GM12878 (cell line): Measurements from ENCODE around the gene LIN37. TPM values are rescaled to one million over a fixed set of nuclear protein-coding genes. Genes with fewer than 3 reads are reported as not detected.
A peak's percentile ranks its signal among the peaks of the same experiment; 100 is the strongest.

Experiments
- ATAC-seq: fragments of 200-7000 bp; cut with Tn5 transposase; 3 replicates; pipeline ENCODE4 v1.9.1; 2020; ENCODE audit warnings: mild to moderate bottlenecking, moderate library complexity
- BruUV-seq: library from RNA; stranded (reverse); fragments of 400-500 nt; replicated peaks from 2 replicates; lab custom pipeline; 2021; lab: Mats Ljungman, UMichigan
- CTCF ChIA-PET: fragments of 300-600 bp; sonication (Branson Sonifier 250); formaldehyde crosslinking; extraction: SDS; loops from one replicate; lab custom pipeline; 2021; ENCODE audit warnings: inconsistent platforms; lab: Yijun Ruan, JAX
- POLR2A ChIA-PET: fragments of 350-600 bp; formaldehyde crosslinking; extraction: SDS; loops from one replicate; lab custom pipeline; 2021; ENCODE audit warnings: inconsistent platforms; lab: Charles Lee
- RAD21 ChIA-PET: fragments of 300-600 bp; sonication (Branson Sonifier 250); formaldehyde crosslinking; loops from one replicate; lab custom pipeline; 2023; ENCODE audit warnings: antibody characterized with exemption; ENCODE audit not compliant: unreplicated experiment; lab: Charles Lee
- SMC1A ChIA-PET: fragments of 300-600 bp; sonication (Branson Sonifier 250); formaldehyde crosslinking; loops from one replicate; lab custom pipeline; 2023; ENCODE audit not compliant: unreplicated experiment, uncharacterized antibody; lab: Charles Lee
- DNase-seq: peaks from one replicate; pipeline ENCODE4 v3.0.0-alpha.2; 2011; ENCODE audit warnings: low read depth, low spot score
- FAIRE-seq: peaks from 3 replicates; lab custom pipeline; 2011; peaks lifted over from hg19 to GRCh38; lab: Jason Lieb, UNC
- H2AFZ ChIP-seq: 2 replicates; pipeline ENCODE4 v1.6.0; 2011; ENCODE audit warnings: low read depth, low read length, control low read depth; ENCODE audit not compliant: control insufficient read depth
- H3K27ac ChIP-seq: 2 replicates; pipeline ENCODE4 v1.5.1; 2011; ENCODE audit warnings: control low read depth; ENCODE audit not compliant: control insufficient read depth, insufficient read depth
- H3K27me3 ChIP-seq, 2 experiments: replicated peaks in 1 of 2; 2 replicates each; pipeline versions ENCODE4 v1.6.0 to v1.6.1; 2011; ENCODE audit warnings: low read length in 1 of 2; ENCODE audit not compliant: control insufficient read depth in 2 of 2, insufficient read depth in 2 of 2
- H3K36me3 ChIP-seq, 2 experiments: 2 replicates each; pipeline ENCODE4 v1.5.1; 2011; ENCODE audit warnings: low read length in 1 of 2; ENCODE audit not compliant: control insufficient read depth in 2 of 2, insufficient read depth in 2 of 2
- H3K4me1 ChIP-seq: 2 replicates; pipeline ENCODE4 v1.6.1; 2011; ENCODE audit warnings: mild to moderate bottlenecking, low read length, moderate library complexity, mixed read lengths; ENCODE audit not compliant: control insufficient read depth, insufficient read depth
- H3K4me2 ChIP-seq: 2 replicates; pipeline ENCODE4 v1.6.0; 2011; ENCODE audit warnings: control low read depth; ENCODE audit not compliant: control insufficient read depth, insufficient read depth
- H3K4me3 ChIP-seq: fragments of 200-600 bp; sonication (generic); 2 replicates; pipeline ENCODE4 v1.5.1; 2016
- H3K79me2 ChIP-seq: 2 replicates; pipeline ENCODE4 v1.6.0; 2011; ENCODE audit warnings: low read length; ENCODE audit not compliant: control insufficient read depth, insufficient read depth
- H3K9ac ChIP-seq: 2 replicates; pipeline ENCODE4 v1.8.0; 2011; ENCODE audit warnings: low read length, control low read depth, mixed read lengths; ENCODE audit not compliant: control insufficient read depth, insufficient read depth
- H3K9me3 ChIP-seq: replicated peaks from 3 replicates; pipeline ENCODE4 v1.5.1; 2011; ENCODE audit warnings: mild to moderate bottlenecking, low read length; ENCODE audit not compliant: control insufficient read depth, insufficient read depth
- H4K20me1 ChIP-seq: 2 replicates; pipeline ENCODE4 v1.6.0; 2011; ENCODE audit not compliant: control insufficient read depth, insufficient read depth
- ASH2L ChIP-seq: fragments of 300-600, 200-600 bp; sonication (generic); IDR thresholded peaks from 2 replicates; pipeline ENCODE4 v1.6.1; 2017; ENCODE audit warnings: low read depth, mild to moderate bottlenecking, borderline replicate concordance
- CBFB ChIP-seq: IDR thresholded peaks from 2 replicates; pipeline ENCODE4 v1.6.1; 2016; ENCODE audit warnings: antibody characterized with exemption, low read depth
- CBX5 ChIP-seq: sonication (generic); IDR thresholded peaks from 2 replicates; pipeline ENCODE4 v1.6.1; 2016; ENCODE audit warnings: low read depth, moderate library complexity, mild to moderate bottlenecking, inconsistent platforms
- CREM ChIP-seq: IDR thresholded peaks from 2 replicates; pipeline ENCODE4 v1.6.1; 2014; ENCODE audit warnings: antibody characterized with exemption, low read depth
- KLF5 ChIP-seq: fragments of 450-650 bp; IDR thresholded peaks from 2 replicates; pipeline ENCODE4 v1.6.1; 2014; ENCODE audit warnings: mild to moderate bottlenecking; ENCODE audit not compliant: partially characterized antibody
- MEF2A ChIP-seq: IDR thresholded peaks from 2 replicates; pipeline ENCODE4 v1.6.1; 2011; ENCODE audit warnings: low read depth, mild to moderate bottlenecking, low read length, moderate library complexity; ENCODE audit not compliant: insufficient read depth
- POLR2A ChIP-seq: IDR thresholded peaks from 2 replicates; pipeline ENCODE4 v1.6.1; 2011; ENCODE audit warnings: low read depth, mild to moderate bottlenecking, low read length
- RCOR1 ChIP-seq: conservative IDR thresholded peaks from 2 replicates; pipeline ENCODE4 v1.6.1; 2012; ENCODE audit warnings: low read depth, low read length, improper control_type of control experiment
- SMAD5 ChIP-seq: IDR thresholded peaks from 2 replicates; pipeline ENCODE4 v1.6.1; 2016; ENCODE audit warnings: antibody characterized with exemption, low read depth
- SREBF1 ChIP-seq: IDR thresholded peaks from 2 replicates; pipeline ENCODE4 v1.6.1; 2012; ENCODE audit warnings: mild to moderate bottlenecking, low read length
- ZNF207 ChIP-seq: fragments of 450-650 bp; IDR thresholded peaks from 2 replicates; pipeline ENCODE4 v1.6.1; 2014; ENCODE audit warnings: antibody characterized with exemption, mild to moderate bottlenecking, borderline replicate concordance
- WGBS: methylation state at CpG from one replicate; pipeline ENCODE4 v1.1.6; 2016; ENCODE audit warnings: low lambda C conversion rate; ENCODE audit not compliant: insufficient replicate concordance, insufficient coverage; ENCODE audit errors: missing lambda C conversion rate; 5-methylcytosine and 5-hydroxymethylcytosine counted together
- in situ Hi-C: fragments of 300-500 bp; cut with MboI; formaldehyde crosslinking; loops from 9 replicates; pipeline ENCODE4 v1.14.3; 2018; ENCODE audit warnings: mixed read lengths
- intact Hi-C: fragments of 100-400 bp; cut with micrococcal nuclease; formaldehyde crosslinking; loops from one replicate; pipeline ENCODE4 v1.14.2; 2022; ENCODE audit not compliant: unreplicated experiment
- polyA plus RNA-seq, 11 experiments: library from polyadenylated mRNA; depleted of rRNA in 4 of 11; unstranded in 6 of 11; stranded (reverse) in 5 of 11; fragments of >200 nt; fragmentation: Nextera tagmentation in 4 of 11; fragmentation: Illumina TruSeq in 1 of 11; extraction: Ambion mirVana in 4 of 11; extraction: Trizol in 1 of 11; gene quantifications; 1 replicate in 1 of 11; 2 replicates in 10 of 11; pipeline versions ENCODE4 v1.2.1 to v1.2.3, GENCODE V29; 2011 to 2016; ENCODE audit warnings: inconsistent platforms in 2 of 11, missing spikeins in 2 of 11, low read depth in 1 of 11
- total RNA-seq, 4 experiments: library from RNA; depleted of rRNA in 3 of 4; stranded (reverse); fragments of >200 nt in 3 of 4; fragmentation: Illumina TruSeq in 1 of 4; extraction: Trizol in 1 of 4; gene quantifications; 2 replicates each; pipeline versions ENCODE4 v1.2.1 to v1.2.3, GENCODE V29; 2013 to 2021
- TF ChIP-seq, protein P1 (sequence below): fragments of 450-650 bp; IDR thresholded peaks from 2 replicates; pipeline ENCODE4 v1.6.1; 2017; ENCODE audit warnings: mild to moderate bottlenecking, low read depth, inconsistent platforms; ENCODE audit not compliant: poor library complexity, severe bottlenecking

LIN37 gene
- total and polyA plus RNA-seq, 10 of the 15 experiments (the other 5 are each of a cell fraction or from before 2014, with no cell fraction given), result 0.69 to 11.9 (median 7.6) TPM

DNA sequence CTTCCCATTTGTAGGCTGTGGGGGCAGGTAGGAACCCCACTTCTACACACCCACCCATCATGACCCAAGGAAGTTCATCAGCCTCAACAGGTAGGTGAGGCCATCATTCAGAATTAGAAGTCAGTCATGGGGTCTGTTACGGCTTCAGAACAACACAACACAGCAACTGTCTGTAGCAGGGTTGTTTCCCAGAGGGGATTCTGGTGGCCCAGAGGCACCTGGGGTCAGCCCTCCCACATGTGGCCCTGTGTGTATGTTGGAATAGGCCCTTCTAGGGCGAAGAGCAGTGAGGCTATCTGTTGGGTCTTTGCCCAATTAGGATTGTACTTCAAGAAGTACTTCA lies 9.5 kb upstream of the LIN37 start:
- H3K27ac ChIP-seq, result no peak overlapping the region
- H3K27me3 ChIP-seq, result no peaks in the 10 kb centered on the region
- FAIRE-seq (no peak), DNase-seq (no peak), ATAC-seq (no peak)
- H3K4me3 ChIP-seq, result no peak overlapping the region
- no peaks in the 10 kb centered on the region for H4K20me1 ChIP-seq
- intact Hi-C loops, result no loop called here
- H3K9me3 ChIP-seq, result no peaks in the 10 kb centered on the region
- H3K36me3 ChIP-seq, result peaks cover 13 to 28% of the 10 kb centered on the region in 2 experiments; a peak in 3 of 4 replicates
- no peak for TF ChIP-seq SREBF1
- TF ChIP-seq CREM, result no peak
- no peak for TF ChIP-seq CBFB
- peaks cover 17% of the 10 kb centered on the region for H3K79me2 ChIP-seq
- no TSS peak for BruUV-seq
- 69% methylated on average over 2 of the region's 2 CpGs for WGBS
- ChIA-PET CTCF (no interaction called here), RAD21 (interaction anchor here (2.5 kb wide), 1 partner anchor 44 kb away, joined by 18 read pairs; no protein-coding TSS in a partner anchor), SMC1A (no interaction called here), POLR2A (interaction anchor here (1.3 to 2.4 kb wide), 2 partner anchors 20 to 37 kb away, joined by 5 to 9 read pairs; no protein-coding TSS in a partner anchor)
- H3K4me2 ChIP-seq, result no peak overlapping the region
- in situ Hi-C loops, result no loop called here
- peaks cover 20% of the 10 kb centered on the region for H3K4me1 ChIP-seq
- H3K9ac ChIP-seq, result no peak overlapping the region
- no peak overlapping the region for H2AFZ ChIP-seq

- no peak overlapping the region for H3K27ac ChIP-seq
- ChIA-PET SMC1A (interaction anchor here (1.2 to 1.7 kb wide), 3 partner anchors 26 to 45 kb away, joined by 3 to 7 read pairs (median 7); no protein-coding TSS in a partner anchor), POLR2A (interaction anchor here (0.9 to 7.1 kb wide), 6 partner anchors 9 to 192 kb away, joined by 4 to 91 read pairs (median 4); partner anchors contain the start of gene LIN37), RAD21 (interaction anchor here (1.0 to 2.5 kb wide), 6 partner anchors 21 to 45 kb away, joined by 4 to 18 read pairs (median 8); no protein-coding TSS in a partner anchor), CTCF (interaction anchor here (1.0 to 1.3 kb wide), 2 partner anchors 11 to 143 kb away, joined by 3 read pairs; no protein-coding TSS in a partner anchor)
- H3K4me2 ChIP-seq, result peak overlapping the region; percentile 99
- FAIRE-seq (no peak), DNase-seq (no peak), ATAC-seq (no peak)
- no peaks in the 10 kb centered on the region for H3K9me3 ChIP-seq
- H3K27me3 ChIP-seq, result no peaks in the 10 kb centered on the region
- no peaks in the 10 kb centered on the region for H4K20me1 ChIP-seq
- no peak overlapping the region for H2AFZ ChIP-seq
- peaks cover 13 to 28% of the 10 kb centered on the region in 2 experiments; a peak in 3 of 4 replicates for H3K36me3 ChIP-seq
- H3K9ac ChIP-seq, result peak overlapping the region; percentile 57; the same call in 1 of the 2 replicates
- H3K4me1 ChIP-seq, result peaks cover 26% of the 10 kb centered on the region
- peak overlapping the region; percentile 83 for H3K4me3 ChIP-seq
- intact Hi-C loops (loop anchor here (2.0 kb wide), 2 partner anchors 23 to 47 kb away; no protein-coding TSS in a partner anchor), in situ Hi-C loops (no loop called here)
- BruUV-seq, result no TSS peak
- WGBS, result 89% methylated on average over 29 of the region's 29 CpGs
- peaks cover 23% of the 10 kb centered on the region for H3K79me2 ChIP-seq
- no peak for TF ChIP-seq CBX5
- TF ChIP-seq MEF2A, result no peak
- no peak for TF ChIP-seq ASH2L
- TF ChIP-seq POLR2A, result peak; percentile 70
- TF ChIP-seq SREBF1, result no peak
- TF ChIP-seq, protein P1, sequence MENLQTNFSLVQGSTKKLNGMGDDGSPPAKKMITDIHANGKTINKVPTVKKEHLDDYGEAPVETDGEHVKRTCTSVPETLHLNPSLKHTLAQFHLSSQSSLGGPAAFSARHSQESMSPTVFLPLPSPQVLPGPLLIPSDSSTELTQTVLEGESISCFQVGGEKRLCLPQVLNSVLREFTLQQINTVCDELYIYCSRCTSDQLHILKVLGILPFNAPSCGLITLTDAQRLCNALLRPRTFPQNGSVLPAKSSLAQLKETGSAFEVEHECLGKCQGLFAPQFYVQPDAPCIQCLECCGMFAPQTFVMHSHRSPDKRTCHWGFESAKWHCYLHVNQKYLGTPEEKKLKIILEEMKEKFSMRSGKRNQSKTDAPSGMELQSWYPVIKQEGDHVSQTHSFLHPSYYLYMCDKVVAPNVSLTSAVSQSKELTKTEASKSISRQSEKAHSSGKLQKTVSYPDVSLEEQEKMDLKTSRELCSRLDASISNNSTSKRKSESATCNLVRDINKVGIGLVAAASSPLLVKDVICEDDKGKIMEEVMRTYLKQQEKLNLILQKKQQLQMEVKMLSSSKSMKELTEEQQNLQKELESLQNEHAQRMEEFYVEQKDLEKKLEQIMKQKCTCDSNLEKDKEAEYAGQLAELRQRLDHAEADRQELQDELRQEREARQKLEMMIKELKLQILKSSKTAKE, result no peak
- no peak for TF ChIP-seq ZNF207
- TF ChIP-seq SMAD5, result no peak
- no peak for TF ChIP-seq KLF5
- TF ChIP-seq RCOR1, result no peak
Measured at GRCh38 chr19:35739275-35740107, 8.9 kb upstream of the LIN37 start.
